GM19240 (cell line): ENCODE measurements around the gene CHST8.

Experiments used
- DNase-seq: peaks from one replicate; pipeline ENCODE4 v3.0.0; 2011; ENCODE audit warnings: low spot score; ENCODE audit not compliant: insufficient read length

CHST8 gene

DNA sequence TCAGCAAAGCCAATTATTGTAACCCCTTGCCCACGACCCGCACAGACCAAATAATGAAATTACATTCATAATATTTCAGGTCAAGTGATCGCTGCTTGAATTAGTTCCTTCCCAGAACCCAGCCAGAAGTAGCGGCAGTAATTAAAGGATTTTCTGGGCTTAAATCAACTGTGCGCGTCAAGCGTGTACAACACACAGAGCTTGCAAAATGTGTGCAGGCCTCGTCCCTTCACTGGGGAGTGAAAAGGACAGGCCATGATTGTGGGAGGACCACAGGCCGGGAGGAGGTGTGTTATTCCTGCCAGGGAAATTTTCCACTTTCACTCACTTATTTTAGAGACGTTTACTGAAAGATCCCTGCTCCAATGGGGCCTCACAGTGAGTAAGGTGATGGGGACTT is 84.9 kb downstream of the CHST8 start:
- DNase-seq: no peak

DNA sequence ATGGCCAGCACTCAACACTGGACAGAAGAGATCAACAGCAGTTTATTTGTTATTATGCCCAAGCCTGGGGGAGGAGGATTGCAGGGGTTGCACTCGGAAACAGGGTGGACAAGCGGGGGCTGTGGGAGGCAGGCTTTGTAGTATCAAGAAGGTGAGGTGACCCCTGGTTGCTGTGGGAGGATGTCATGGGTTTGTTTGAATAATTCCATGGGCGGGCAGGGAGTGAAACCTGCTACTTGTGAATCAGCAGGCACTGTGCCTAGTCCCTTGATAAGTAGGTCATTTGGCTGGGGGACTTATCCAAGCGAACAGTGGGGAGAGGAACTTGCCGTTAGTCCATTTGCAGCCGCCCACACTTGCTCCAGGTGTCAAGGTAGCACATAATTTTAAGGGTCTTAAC is 90.5 kb downstream of the CHST8 start:
- DNase-seq: no peak

- DNase-seq: no peak
These were observed 91.4 kb downstream of the CHST8 start for GRCh38 chr19:33713194-33713593.

DNA sequence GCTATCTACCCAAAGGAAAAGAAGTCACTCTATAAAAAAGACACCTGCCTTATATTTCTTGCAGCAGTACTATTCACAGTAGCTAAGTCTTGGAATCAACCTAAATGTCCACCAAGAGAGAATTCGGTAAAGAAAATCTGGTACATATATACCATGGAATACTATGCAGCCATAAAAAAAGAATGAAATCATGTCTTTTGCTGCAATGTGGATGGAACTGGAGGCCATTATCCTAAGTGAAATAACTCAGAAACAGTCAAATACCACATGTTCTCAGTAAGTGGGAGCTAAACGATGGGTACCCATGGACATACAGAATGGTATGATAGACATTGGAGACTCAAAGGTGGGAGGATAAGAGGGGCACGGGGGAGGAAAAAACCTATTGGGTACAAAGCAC is 92.4 kb downstream of the CHST8 start:
- DNase-seq: no peak

GRCh38 chr19:33715462-33715861 is 93.7 kb downstream of the CHST8 start:
- no peak for DNase-seq

DNA sequence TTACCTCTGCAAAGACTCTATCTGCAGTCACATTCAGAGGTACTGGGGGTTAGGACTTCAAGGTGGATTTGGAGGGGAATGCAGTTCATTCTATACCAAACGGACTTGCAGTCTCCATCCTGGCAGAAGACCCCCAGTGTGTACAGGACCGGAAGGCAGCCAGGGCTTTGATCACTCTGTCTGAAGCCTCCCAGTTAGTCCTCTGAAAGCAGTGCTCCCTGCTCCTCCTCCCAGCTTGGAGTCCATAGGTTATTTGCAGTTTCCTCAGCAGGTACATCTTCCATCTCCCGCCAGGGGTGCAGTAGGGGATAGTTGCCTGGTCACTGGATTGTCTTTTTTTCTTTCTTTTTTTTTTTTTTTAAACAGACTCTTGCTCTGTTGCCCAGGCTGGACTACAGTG is 96.1 kb downstream of the CHST8 start:
- DNase-seq: no peak

- DNase-seq: no peak
These were observed 97.0 kb downstream of the CHST8 start for GRCh38 chr19:33718651-33719254.

GRCh38 chr19:33719366-33720154 is 97.8 kb downstream of the CHST8 start:
- DNase-seq: no peak

DNA sequence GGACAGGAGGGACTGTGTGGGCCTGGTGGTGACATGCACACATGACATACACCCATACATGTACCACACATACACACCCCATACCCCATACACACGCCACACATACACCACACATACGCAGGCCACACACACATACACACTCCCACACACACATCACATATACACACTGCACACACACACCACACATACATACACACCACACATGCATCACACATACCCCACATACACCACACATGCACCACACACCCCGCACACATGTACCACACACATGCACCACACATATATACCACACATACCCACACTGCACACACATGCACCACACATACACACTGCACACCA is 98.4 kb downstream of the CHST8 start:
- DNase-seq: no peak

- DNase-seq: no peak
These were observed 99.2 kb downstream of the CHST8 start for GRCh38 chr19:33720691-33721682.

- DNase-seq: no peak
These were observed 100.1 kb downstream of the CHST8 start for GRCh38 chr19:33721735-33722297.

DNA sequence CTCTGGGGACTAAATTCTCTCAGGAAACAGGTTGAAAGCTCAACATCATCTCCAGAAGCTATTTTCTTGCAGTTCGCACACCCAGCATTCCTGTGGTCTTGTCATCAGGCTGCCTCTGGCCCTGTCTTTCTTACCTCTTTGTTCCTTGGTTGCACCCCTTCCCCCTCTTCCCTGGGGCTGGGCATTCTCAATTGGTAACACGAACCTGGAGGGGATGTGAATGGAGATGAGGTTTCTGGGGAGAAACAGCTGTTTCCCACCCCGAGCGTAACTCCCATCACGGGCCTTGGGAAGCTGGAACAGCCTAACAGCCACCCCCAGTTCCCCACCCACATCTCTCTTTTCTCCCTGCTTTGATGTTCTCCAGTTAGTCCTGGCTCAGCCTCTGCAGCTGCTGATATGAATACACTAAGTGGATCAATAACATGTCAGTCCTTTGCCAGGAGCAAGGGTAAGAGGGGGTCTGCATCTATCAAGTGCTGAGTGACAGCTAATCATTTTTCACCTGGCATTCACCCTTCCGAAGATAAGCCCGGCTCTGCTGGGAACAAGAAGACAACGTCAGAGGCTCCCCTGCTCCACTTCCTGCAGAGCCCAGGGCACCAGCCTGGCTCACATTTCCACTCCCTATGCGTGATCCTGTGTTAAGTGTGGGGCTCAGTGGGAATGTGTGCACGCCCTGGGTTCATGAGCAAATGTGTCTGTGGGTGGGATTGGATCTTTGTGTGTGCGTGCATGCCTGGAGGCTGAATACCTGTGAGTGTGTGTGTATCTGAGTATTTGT is 100.9 kb downstream of the CHST8 start:
- no peak for DNase-seq

DNA sequence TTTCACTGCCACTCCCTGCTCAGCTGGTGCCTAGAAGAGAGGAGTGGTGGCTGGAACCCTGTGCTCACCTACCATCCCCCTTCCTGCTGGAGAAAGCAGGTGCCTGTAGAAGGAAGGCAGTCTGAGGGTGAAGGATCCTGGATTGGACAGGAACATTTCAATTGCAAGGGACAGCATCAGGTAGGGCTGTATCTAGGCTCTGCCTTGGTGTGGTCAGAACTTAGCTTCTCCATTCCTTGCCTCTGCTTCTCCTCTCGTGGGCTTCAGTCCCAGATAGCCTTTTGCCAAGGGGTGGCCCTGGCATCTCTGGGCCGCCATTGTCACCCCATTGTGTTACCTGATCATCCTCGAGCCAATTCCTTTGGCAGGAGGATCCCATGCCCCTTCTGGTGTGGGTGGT is 101.8 kb downstream of the CHST8 start:
- DNase-seq: no peak

- no peak for DNase-seq
These were observed 102.4 kb downstream of the CHST8 start for GRCh38 chr19:33724021-33724720.

GRCh38 chr19:33724721-33725060 is 102.9 kb downstream of the CHST8 start:
- no peak for DNase-seq

DNA sequence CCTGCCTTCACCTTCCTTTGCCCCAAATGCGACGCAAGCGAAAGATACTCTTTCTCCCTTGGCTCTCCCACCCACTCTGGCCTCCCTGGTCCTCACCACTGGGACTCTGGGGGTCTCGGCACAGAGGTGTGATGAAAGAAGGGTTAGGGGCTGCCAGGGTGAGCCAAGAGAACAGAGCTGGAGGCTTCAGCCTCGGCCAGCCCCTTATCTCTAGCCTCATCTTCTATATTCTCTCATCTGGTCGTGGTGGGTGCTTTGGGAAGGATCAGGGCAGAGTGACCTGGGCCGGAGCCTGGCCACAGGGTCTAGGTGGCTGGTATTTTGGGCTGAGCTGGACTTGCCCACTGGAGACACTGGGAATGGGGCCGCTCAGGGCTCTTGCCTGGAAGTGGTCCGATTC is 103.8 kb downstream of the CHST8 start:
- DNase-seq: no peak

GRCh38 chr19:33726756-33727155 is 105.0 kb downstream of the CHST8 start:
- no peak for DNase-seq

DNA sequence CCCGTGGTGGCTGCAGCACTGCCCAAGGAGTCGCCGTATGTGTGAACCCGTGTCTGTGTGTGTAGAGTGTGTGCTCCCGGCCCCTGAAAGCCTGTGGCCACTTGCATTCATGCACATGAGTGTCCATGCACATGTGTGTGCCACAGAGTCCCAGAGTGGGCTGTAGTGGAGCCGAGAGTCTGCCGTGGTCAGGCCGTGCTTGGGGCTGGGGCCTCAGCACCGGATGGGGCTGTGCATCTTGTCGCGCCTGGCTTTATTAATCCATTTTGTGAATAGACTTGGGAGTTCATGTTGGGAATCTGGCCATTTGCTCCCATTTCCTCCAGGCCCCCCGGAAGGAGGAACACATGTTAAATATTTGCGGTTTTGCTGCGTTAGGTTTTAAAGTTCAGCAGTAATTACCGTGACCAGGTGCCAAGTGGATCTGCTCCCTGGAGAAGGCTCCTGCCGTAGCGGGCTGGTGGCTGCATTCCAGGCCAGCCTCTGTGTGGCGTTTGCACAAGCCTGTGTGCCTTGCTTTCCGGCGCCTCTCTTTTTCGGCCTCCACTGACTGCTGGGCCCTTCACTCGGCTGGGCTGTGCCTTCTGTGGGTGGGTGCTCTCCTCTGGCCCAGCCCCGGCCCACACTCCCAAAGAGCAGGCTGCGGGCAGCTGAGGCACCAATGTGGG is 105.7 kb downstream of the CHST8 start:
- no peak for DNase-seq

DNA sequence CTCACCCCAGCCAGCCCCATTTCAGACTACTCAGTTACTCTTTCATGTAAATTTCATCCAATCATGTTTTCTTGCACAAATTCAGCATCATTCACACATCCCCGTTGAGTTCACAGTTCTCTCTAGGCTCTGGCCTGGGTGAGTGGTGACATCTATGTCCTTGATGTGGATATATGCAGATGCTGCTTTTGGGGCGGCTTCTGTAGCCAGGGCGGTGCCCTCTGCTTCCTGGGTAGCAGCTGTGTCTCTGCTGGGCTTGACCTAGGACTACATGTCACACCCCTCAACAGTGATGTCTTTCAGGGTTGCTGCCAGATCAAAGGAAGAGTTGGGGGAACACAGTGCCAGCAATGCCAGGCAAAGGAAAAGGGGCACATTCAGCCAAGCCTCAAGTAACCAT is 106.4 kb downstream of the CHST8 start:
- DNase-seq: no peak
